ENCODE results near the gene BRMS1L. TPM values are rescaled to one million over a fixed set of nuclear protein-coding genes. Genes with fewer than 3 reads are reported as not detected.

BRMS1L gene
- polyA plus RNA-seq, 2 of the 4 experiments (the other 2 are of a cell fraction), result 17.0 to 18.1 TPM

DNA sequence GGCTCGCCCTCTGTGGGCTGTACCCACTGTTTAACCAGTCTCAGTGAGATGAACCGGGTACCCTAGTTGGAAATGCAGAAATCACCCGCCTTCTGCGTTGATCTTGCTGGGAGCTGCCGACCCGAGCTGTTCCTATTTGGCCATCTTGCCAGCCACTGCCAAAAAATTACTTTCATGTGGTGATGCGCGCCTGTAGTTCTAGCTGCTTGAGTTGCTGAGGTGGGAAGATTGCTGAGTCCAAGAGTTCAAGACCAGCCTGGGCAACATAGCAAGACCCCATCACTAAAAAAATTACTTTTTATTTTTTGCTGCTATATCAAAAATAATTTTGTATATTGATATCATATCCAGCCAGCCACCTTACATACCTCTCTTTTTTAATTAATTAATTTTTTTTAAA is 18.4 kb downstream of the BRMS1L start:
- ChIA-PET POLR2A (no interaction called here), CTCF (no interaction called here)
- ATAC-seq (no peak), DNase-seq (ENCODE audit: low read depth in 1 of 2, low spot score in 1 of 2) (no peak), FAIRE-seq (no peak)
- H3K4me3 ChIP-seq, result no peak overlapping the region
- no peak overlapping the region for H3K27ac ChIP-seq
- TF ChIP-seq, protein P1, sequence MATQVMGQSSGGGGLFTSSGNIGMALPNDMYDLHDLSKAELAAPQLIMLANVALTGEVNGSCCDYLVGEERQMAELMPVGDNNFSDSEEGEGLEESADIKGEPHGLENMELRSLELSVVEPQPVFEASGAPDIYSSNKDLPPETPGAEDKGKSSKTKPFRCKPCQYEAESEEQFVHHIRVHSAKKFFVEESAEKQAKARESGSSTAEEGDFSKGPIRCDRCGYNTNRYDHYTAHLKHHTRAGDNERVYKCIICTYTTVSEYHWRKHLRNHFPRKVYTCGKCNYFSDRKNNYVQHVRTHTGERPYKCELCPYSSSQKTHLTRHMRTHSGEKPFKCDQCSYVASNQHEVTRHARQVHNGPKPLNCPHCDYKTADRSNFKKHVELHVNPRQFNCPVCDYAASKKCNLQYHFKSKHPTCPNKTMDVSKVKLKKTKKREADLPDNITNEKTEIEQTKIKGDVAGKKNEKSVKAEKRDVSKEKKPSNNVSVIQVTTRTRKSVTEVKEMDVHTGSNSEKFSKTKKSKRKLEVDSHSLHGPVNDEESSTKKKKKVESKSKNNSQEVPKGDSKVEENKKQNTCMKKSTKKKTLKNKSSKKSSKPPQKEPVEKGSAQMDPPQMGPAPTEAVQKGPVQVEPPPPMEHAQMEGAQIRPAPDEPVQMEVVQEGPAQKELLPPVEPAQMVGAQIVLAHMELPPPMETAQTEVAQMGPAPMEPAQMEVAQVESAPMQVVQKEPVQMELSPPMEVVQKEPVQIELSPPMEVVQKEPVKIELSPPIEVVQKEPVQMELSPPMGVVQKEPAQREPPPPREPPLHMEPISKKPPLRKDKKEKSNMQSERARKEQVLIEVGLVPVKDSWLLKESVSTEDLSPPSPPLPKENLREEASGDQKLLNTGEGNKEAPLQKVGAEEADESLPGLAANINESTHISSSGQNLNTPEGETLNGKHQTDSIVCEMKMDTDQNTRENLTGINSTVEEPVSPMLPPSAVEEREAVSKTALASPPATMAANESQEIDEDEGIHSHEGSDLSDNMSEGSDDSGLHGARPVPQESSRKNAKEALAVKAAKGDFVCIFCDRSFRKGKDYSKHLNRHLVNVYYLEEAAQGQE (IDR thresholded peaks at IDR 0.05), result no peak
- TF ChIP-seq NPAS2 (CRISPR knock-in tag; IDR thresholded peaks at IDR 0.05; ENCODE audit: borderline replicate concordance), result no peak
- no peak for TF ChIP-seq NR3C1 (IDR thresholded peaks at IDR 0.05)
- no peak for TF ChIP-seq ESRRA (IDR thresholded peaks at IDR 0.05; ENCODE audit: borderline replicate concordance, low read length)
- no peak for TF ChIP-seq HEYL (CRISPR knock-in tag; IDR thresholded peaks at IDR 0.05)
- TF ChIP-seq RCOR1 (IDR thresholded peaks at IDR 0.05; ENCODE audit: low read depth, low read length), result no peak
- TF ChIP-seq, protein P2, sequence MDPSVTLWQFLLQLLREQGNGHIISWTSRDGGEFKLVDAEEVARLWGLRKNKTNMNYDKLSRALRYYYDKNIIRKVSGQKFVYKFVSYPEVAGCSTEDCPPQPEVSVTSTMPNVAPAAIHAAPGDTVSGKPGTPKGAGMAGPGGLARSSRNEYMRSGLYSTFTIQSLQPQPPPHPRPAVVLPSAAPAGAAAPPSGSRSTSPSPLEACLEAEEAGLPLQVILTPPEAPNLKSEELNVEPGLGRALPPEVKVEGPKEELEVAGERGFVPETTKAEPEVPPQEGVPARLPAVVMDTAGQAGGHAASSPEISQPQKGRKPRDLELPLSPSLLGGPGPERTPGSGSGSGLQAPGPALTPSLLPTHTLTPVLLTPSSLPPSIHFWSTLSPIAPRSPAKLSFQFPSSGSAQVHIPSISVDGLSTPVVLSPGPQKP (IDR thresholded peaks at IDR 0.05; ENCODE audit: low read depth, low read length), result no peak
- no peak for TF ChIP-seq RAD21 (conservative IDR thresholded peaks at IDR 0.05 in 1 of 2, IDR thresholded peaks at IDR 0.05 in 1 of 2)
- TF ChIP-seq, protein P3, sequence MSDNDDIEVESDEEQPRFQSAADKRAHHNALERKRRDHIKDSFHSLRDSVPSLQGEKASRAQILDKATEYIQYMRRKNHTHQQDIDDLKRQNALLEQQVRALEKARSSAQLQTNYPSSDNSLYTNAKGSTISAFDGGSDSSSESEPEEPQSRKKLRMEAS (IDR thresholded peaks at IDR 0.05), result no peak
- TF ChIP-seq FOXS1 (CRISPR knock-in tag; IDR thresholded peaks at IDR 0.05), result no peak
- TF ChIP-seq POLR2A (IDR thresholded peaks at IDR 0.05; ENCODE audit: low read length), result no peak
- no peak for TF ChIP-seq TP53 (CRISPR knock-in tag; IDR thresholded peaks at IDR 0.05)
- peaks cover 13% of the 10 kb centered on the region for H3K9me3 ChIP-seq
- WGBS (ENCODE audit: missing lambda C conversion rate), result 98% methylated on average over 8 of the region's 8 CpGs
- H3K4me1 ChIP-seq, result no peaks in the 10 kb centered on the region
- no peak overlapping the region for H3K4me2 ChIP-seq

DNA sequence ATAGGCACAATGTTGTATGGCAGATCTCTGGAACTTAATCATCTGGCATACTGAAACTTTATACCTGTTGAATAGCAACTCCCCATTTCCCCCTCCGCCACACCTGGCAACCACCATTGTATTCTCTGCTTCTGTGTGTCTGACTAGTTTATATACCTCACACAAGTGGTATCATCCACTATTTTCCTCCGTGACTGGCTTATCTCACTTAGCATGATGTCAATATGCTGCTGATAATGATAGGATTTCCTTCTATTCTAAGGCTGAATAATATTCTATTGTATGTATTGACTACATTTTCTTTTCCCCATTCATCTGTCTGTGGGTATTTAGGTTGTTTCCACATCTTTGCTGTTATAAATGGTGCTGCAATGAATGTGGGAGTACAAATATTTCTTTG is 21.5 kb downstream of the BRMS1L start:
- 91% methylated on average over 2 of the region's 2 CpGs for whole genome bisulfite sequencing (ENCODE audit: missing lambda C conversion rate)
- no peak for FAIRE-seq

DNA sequence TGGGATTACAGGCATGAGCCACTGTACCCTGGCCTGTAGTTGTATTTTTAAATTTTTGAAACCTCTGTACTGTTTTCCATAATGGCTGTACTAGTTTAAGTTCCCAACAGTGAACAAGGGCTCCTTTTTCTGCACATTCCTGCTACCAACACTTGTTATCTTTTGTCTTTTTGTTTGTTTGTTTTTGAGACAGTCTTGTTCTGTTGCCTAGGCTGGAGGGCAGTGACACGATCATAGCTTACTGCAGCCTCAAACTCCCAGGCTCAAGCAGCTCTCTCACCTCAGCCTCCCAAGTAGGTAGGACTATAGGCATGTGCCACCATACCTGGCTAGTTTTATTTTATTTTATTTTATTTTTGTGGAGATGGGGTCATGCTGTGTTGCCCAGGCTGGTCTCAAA is 23.0 kb downstream of the BRMS1L start:
- CTCF ChIA-PET, result interaction anchor here (0.6 to 1.4 kb wide), 2 partner anchors 12 to 31 kb away, joined by 3 to 4 read pairs; no protein-coding TSS in a partner anchor
- Histone ChIP-seq H3K4me2 (no peak overlapping the region), H3K27ac (no peak overlapping the region), H3K9me3 (peaks cover 10% of the 10 kb centered on the region), H3K4me3 (no peak overlapping the region), H3K4me1 (no peaks in the 10 kb centered on the region)
- DNase-seq (ENCODE audit: low read depth in 1 of 2, low spot score in 1 of 2), result no peak
- WGBS (ENCODE audit: missing lambda C conversion rate), result 79% methylated on average over 1 of the region's 1 CpG
- POLR2A ChIA-PET, result no interaction called here
- FAIRE-seq, result no peak
- ATAC-seq, result no peak
- TF ChIP-seq ZNF302 (CRISPR knock-in tag; IDR thresholded peaks at IDR 0.05), result no peak
- TF ChIP-seq FOXS1 (CRISPR knock-in tag; IDR thresholded peaks at IDR 0.05), result no peak
- TF ChIP-seq NR3C1 (IDR thresholded peaks at IDR 0.05), result no peak
- TF ChIP-seq, protein P4, sequence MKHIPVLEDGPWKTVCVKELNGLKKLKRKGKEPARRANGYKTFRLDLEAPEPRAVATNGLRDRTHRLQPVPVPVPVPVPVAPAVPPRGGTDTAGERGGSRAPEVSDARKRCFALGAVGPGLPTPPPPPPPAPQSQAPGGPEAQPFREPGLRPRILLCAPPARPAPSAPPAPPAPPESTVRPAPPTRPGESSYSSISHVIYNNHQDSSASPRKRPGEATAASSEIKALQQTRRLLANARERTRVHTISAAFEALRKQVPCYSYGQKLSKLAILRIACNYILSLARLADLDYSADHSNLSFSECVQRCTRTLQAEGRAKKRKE (CRISPR knock-in tag; IDR thresholded peaks at IDR 0.05; ENCODE audit: low read depth), result no peak
- TF ChIP-seq, protein P5, sequence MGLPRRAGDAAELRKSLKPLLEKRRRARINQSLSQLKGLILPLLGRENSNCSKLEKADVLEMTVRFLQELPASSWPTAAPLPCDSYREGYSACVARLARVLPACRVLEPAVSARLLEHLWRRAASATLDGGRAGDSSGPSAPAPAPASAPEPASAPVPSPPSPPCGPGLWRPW (IDR thresholded peaks at IDR 0.05), result no peak
- no peak for TF ChIP-seq RNF2 (IDR thresholded peaks at IDR 0.05; ENCODE audit: borderline replicate concordance, low read depth)
- no peak for TF ChIP-seq SREBF2 (IDR thresholded peaks at IDR 0.05)
- TF ChIP-seq ZFP36 (IDR thresholded peaks at IDR 0.05; ENCODE audit: borderline replicate concordance, partially characterized antibody), result no peak
- TF ChIP-seq ZC3H11A (IDR thresholded peaks at IDR 0.05), result no peak
- no peak for TF ChIP-seq TFCP2L1 (CRISPR knock-in tag; IDR thresholded peaks at IDR 0.05)
- no peak for TF ChIP-seq ZSCAN20 (CRISPR knock-in tag; IDR thresholded peaks at IDR 0.05)
- TF ChIP-seq RARB (CRISPR knock-in tag; IDR thresholded peaks at IDR 0.05), result no peak
- no peak for TF ChIP-seq MAZ (IDR thresholded peaks at IDR 0.05; ENCODE audit: borderline replicate concordance, low read depth, low read length)
- no peak for TF ChIP-seq CHD4 (IDR thresholded peaks at IDR 0.05; ENCODE audit: borderline replicate concordance)
- no peak for TF ChIP-seq SMC3 (IDR thresholded peaks at IDR 0.05)
- no peak for TF ChIP-seq NFE2L2 (conservative IDR thresholded peaks at IDR 0.05; ENCODE audit: low read length)

More for the DNA sequence above, 21.5 kb downstream of the BRMS1L start:
- TF ChIP-seq HDAC2 (IDR thresholded peaks at IDR 0.05) (no peak), MAZ (IDR thresholded peaks at IDR 0.05; ENCODE audit: borderline replicate concordance, low read depth, low read length) (no peak), ZFP36 (IDR thresholded peaks at IDR 0.05; ENCODE audit: borderline replicate concordance, partially characterized antibody) (no peak), EHMT2 (IDR thresholded peaks at IDR 0.05; ENCODE audit: low read depth) (no peak), NPAS2 (CRISPR knock-in tag; IDR thresholded peaks at IDR 0.05; ENCODE audit: borderline replicate concordance) (no peak), RFX5 (IDR thresholded peaks at IDR 0.05) (no peak), HEYL (CRISPR knock-in tag; IDR thresholded peaks at IDR 0.05) (no peak)
- TF ChIP-seq, protein P4 (CRISPR knock-in tag; IDR thresholded peaks at IDR 0.05; ENCODE audit: low read depth), result no peak
- H3K9me3 ChIP-seq, result peaks cover 12% of the 10 kb centered on the region
- CTCF ChIA-PET, result interaction anchor here (1.2 kb wide), 1 partner anchor 17 kb away, joined by 3 read pairs; no protein-coding TSS in a partner anchor
- POLR2A ChIA-PET, result no interaction called here
- no peaks in the 10 kb centered on the region for H3K4me1 ChIP-seq
- DNase-seq (ENCODE audit: low read depth in 1 of 2, low spot score in 1 of 2) (no peak), ATAC-seq (no peak)
- H3K4me3 ChIP-seq, result no peak overlapping the region
- H3K4me2 ChIP-seq, result no peak overlapping the region
- no peak overlapping the region for H3K27ac ChIP-seq

All from A549 (cell line).